DOHH2 (cell line): ENCODE results near the gene FOXA1.

Experiments
- H3F3A ChIP-seq: fragments of 200-600 bp; sonication (generic), shearing (Covaris generic); 2 replicates; pipeline ENCODE4 v1.6.0; 2016; ENCODE audit warnings: antibody characterized with exemption, mild to moderate bottlenecking; ENCODE audit not compliant: control insufficient read depth, insufficient read depth
- H3K27ac ChIP-seq: fragments of 200-600 bp; sonication (generic); 2 replicates; pipeline ENCODE4 v1.5.1; 2014; ENCODE audit warnings: low read depth, mild to moderate bottlenecking, low read length, moderate library complexity
- H3K27me3 ChIP-seq: fragments of 200-600 bp; sonication (generic); 2 replicates; pipeline ENCODE4 v1.6.1; 2014; ENCODE audit warnings: mild to moderate bottlenecking, low read length, mixed read lengths; ENCODE audit not compliant: control insufficient read depth
- H3K36me3 ChIP-seq: fragments of 200-600 bp; sonication (generic); 2 replicates; pipeline ENCODE4 v1.6.1; 2014; ENCODE audit warnings: mild to moderate bottlenecking, low read length, moderate library complexity, mixed read lengths; ENCODE audit not compliant: control insufficient read depth
- H3K4me1 ChIP-seq: fragments of 200-600 bp; sonication (generic); 2 replicates; pipeline ENCODE4 v1.6.1; 2014; ENCODE audit warnings: mild to moderate bottlenecking, low read length, mixed read lengths; ENCODE audit not compliant: control insufficient read depth
- H3K4me2 ChIP-seq: fragments of 200-600 bp; sonication (generic); 2 replicates; pipeline ENCODE4 v1.6.0; 2014; ENCODE audit warnings: mild to moderate bottlenecking, low read length, moderate library complexity
- H3K4me3 ChIP-seq: fragments of 200-600 bp; sonication (generic); 2 replicates; pipeline ENCODE4 v1.5.1; 2014; ENCODE audit warnings: mild to moderate bottlenecking, low read length, mixed read lengths
- H3K79me2 ChIP-seq: fragments of 200-600 bp; sonication (generic); 2 replicates; pipeline ENCODE4 v1.6.1; 2014; ENCODE audit warnings: mild to moderate bottlenecking, low read length, mixed read lengths; ENCODE audit not compliant: control insufficient read depth
- H3K9me2 ChIP-seq: fragments of 200-600 bp; sonication (generic); replicated peaks from 2 replicates; pipeline ENCODE4 v1.6.1; 2014; ENCODE audit warnings: mild to moderate bottlenecking, low read length, mixed read lengths; ENCODE audit not compliant: control insufficient read depth
- H3K9me3 ChIP-seq: fragments of 200-600 bp; sonication (generic); 2 replicates; pipeline ENCODE4 v1.6.1; 2014; ENCODE audit warnings: antibody characterized with exemption, low read length, mixed read lengths; ENCODE audit not compliant: control insufficient read depth, insufficient read depth
- H4K20me1 ChIP-seq: fragments of 200-600 bp; sonication (generic); 2 replicates; pipeline ENCODE4 v1.6.0; 2014; ENCODE audit warnings: low read depth, mild to moderate bottlenecking, antibody characterized with exemption, low read length, moderate library complexity; ENCODE audit not compliant: control insufficient read depth, insufficient read depth
- CTCF ChIP-seq: fragments of 200-600 bp; sonication (generic); IDR thresholded peaks from one replicate; pipeline ENCODE4 v1.5.1; 2014; ENCODE audit warnings: antibody characterized with exemption, mild to moderate bottlenecking, low read depth, low read length; ENCODE audit not compliant: poor library complexity, severe bottlenecking
- EZH2phosphoT487 ChIP-seq: fragments of 200-600 bp; sonication (generic); IDR thresholded peaks from 2 replicates; pipeline ENCODE4 v1.6.1; 2017; ENCODE audit warnings: borderline replicate concordance, mild to moderate bottlenecking, antibody characterized with exemption, low read length, moderate library complexity, mixed read lengths

The FOXA1 gene

GRCh38 chr14:37591941-37592481, 3.0 kb downstream of the FOXA1 start:
- no peaks in the 10 kb centered on the region for H3K27me3 ChIP-seq
- H3K4me2 ChIP-seq: no peak overlapping the region
- H4K20me1 ChIP-seq: no peaks in the 10 kb centered on the region
- no peak overlapping the region for H3K27ac ChIP-seq
- TF ChIP-seq CTCF: no peak
- no peak for TF ChIP-seq EZH2phosphoT487
- peaks cover 9% of the 10 kb centered on the region; the same call in 1 of the 2 replicates for H3K9me3 ChIP-seq
- no peaks in the 10 kb centered on the region; the same call in 1 of the 2 replicates for H3K79me2 ChIP-seq
- no peaks in the 10 kb centered on the region for H3K36me3 ChIP-seq
- H3K9me2 ChIP-seq: no peaks in the 10 kb centered on the region
- H3K4me1 ChIP-seq: no peaks in the 10 kb centered on the region
- H3F3A ChIP-seq: no peaks in the 10 kb centered on the region
- no peak overlapping the region for H3K4me3 ChIP-seq

DNA sequence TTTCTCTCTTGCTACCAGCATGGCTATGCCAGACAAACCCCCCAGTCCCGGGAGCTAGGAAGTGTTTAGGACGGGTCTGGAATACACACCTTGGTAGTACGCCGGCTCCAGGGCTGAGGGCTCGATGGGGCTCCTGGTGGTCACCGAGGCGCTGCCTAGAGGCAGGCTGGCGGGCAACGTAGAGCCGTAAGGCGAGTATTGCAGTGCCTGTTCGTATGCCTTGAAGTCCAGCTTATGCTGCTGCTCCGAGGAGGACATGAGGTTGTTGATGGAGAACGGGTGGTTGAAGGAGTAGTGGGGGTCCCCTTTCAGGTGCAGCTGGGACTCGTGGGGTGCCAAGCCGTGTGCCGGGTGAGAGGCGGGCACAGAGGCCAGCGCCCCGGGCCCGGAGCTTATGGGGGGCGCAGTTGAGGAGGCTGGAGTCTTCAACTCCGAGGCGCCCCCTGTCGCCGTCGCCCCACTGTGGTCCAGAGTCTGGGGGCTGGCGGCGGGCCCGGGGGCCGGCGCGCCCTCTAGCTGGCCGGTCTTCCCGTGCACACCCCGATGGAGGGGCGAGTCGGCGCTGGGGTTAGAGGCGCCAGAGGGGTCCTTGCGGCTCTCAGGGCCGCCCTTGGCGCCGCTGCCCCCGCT, 3.6 kb downstream of the FOXA1 start:
- Histone ChIP-seq H3K79me2 (no peaks in the 10 kb centered on the region; the same call in 1 of the 2 replicates), H4K20me1 (no peaks in the 10 kb centered on the region), H3K9me3 (peaks cover 9% of the 10 kb centered on the region; the same call in 1 of the 2 replicates), H3K9me2 (no peaks in the 10 kb centered on the region), H3K27ac (no peak overlapping the region), H3K27me3 (no peaks in the 10 kb centered on the region), H3K4me2 (no peak overlapping the region), H3K4me3 (no peak overlapping the region), H3K36me3 (no peaks in the 10 kb centered on the region), H3F3A (no peaks in the 10 kb centered on the region), H3K4me1 (no peaks in the 10 kb centered on the region)
- no peak for TF ChIP-seq CTCF
- no peak for TF ChIP-seq EZH2phosphoT487

DNA sequence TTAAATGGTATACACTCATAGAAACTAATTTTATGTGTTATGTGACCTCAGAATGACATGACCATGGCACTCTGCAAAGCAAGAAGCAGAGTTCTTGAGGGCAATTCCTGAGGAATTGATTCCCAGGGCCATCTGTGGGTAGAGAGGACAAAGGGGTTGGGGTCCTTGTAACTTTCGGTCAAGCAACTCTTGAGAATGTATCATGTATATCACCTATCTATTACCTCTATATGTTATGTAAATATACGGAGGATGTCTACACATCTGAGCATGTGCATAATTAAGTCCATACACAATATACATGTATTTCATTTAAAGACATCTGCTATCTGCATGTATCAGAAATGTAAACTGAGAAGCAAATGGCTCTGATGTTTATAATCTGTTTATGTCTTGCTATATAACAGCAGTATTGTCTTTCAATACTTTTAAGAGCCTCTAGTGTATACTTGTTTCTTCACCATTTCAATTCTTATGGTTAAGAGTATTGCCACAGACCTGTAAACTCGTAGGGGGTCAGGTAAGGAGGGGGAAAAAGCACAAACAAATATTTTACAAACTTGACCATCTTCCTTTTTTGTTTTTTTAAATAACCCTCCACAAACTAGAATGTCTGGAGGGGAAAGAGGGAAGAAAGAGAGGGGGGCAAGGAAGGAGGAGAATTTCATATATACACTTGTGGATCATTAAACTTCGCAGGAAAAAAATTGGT, 4.5 kb downstream of the FOXA1 start:
- no peak for TF ChIP-seq CTCF
- TF ChIP-seq EZH2phosphoT487: no peak
- Histone ChIP-seq H3K9me2 (no peaks in the 10 kb centered on the region), H3K4me2 (no peak overlapping the region), H3K27ac (no peak overlapping the region), H3K4me3 (no peak overlapping the region), H3K9me3 (peaks cover under 1% of the 10 kb centered on the region; the same call in 1 of the 2 replicates), H3K79me2 (no peaks in the 10 kb centered on the region; the same call in 1 of the 2 replicates), H3K27me3 (no peaks in the 10 kb centered on the region), H4K20me1 (no peaks in the 10 kb centered on the region), H3F3A (no peaks in the 10 kb centered on the region), H3K4me1 (no peaks in the 10 kb centered on the region), H3K36me3 (no peaks in the 10 kb centered on the region)
